ENCODE measurements around the gene C8A. TPM values are rescaled to one million over a fixed set of nuclear protein-coding genes. Genes with fewer than 3 reads are reported as not detected.

C8A gene
- total RNA-seq: under 1 TPM in 1 of 6 donors, not detected in 5; 0.09 TPM

GRCh38 chr1:56854521-56855099 is at the start of gene C8A:
C8A (plus strand) TSS chr1:56854797; CDS start chr1:56854902, 105 bp downstream.
- no peak for DNase-seq
- no peaks in the 10 kb centered on the region for H3K4me1 ChIP-seq
- no peaks in the 10 kb centered on the region for H3K27me3 ChIP-seq
- TF ChIP-seq POLR2AphosphoS5 (IDR thresholded peaks at IDR 0.05) (no peak), CTCF (IDR thresholded peaks at IDR 0.05) (no peak), POLR2A (IDR thresholded peaks at IDR 0.05) (no peak), EP300 (IDR thresholded peaks at IDR 0.05) (no peak)
- no peaks in the 10 kb centered on the region for H3K36me3 ChIP-seq
- H3K9me3 ChIP-seq: no peaks in the 10 kb centered on the region
- no peak within 1 kb of the TSS for H3K27ac ChIP-seq
- 74 to 76% methylated on average over 3 of the region's 3 CpGs for WGBS, 2 donors
- ATAC-seq (ENCODE audit: low FRiP score in 2 of 2): no peak
- H3K4me3 ChIP-seq: no peak within 1 kb of the TSS

- no peak overlapping the region for H3K27ac ChIP-seq
- no peak overlapping the region for H3K4me3 ChIP-seq
- no peak for TF ChIP-seq POLR2A (IDR thresholded peaks at IDR 0.05)
- no peak for TF ChIP-seq POLR2AphosphoS5 (IDR thresholded peaks at IDR 0.05)
- TF ChIP-seq CTCF (IDR thresholded peaks at IDR 0.05): no peak
- no peak for TF ChIP-seq EP300 (IDR thresholded peaks at IDR 0.05)
- H3K36me3 ChIP-seq: no peaks in the 10 kb centered on the region
- H3K9me3 ChIP-seq: no peaks in the 10 kb centered on the region
- no peaks in the 10 kb centered on the region for H3K27me3 ChIP-seq
- DNase-seq (no peak), ATAC-seq (ENCODE audit: low FRiP score in 2 of 2) (no peak)
- H3K4me1 ChIP-seq: no peaks in the 10 kb centered on the region
- WGBS, 2 donors: 59 to 65% methylated on average over 3 of the region's 3 CpGs
Observed at GRCh38 chr1:56806804-56807203, 47.8 kb upstream of the C8A start.

- no peaks in the 10 kb centered on the region for H3K27me3 ChIP-seq
- no peaks in the 10 kb centered on the region for H3K9me3 ChIP-seq
- TF ChIP-seq EP300 (IDR thresholded peaks at IDR 0.05) (no peak), POLR2A (IDR thresholded peaks at IDR 0.05) (no peak), POLR2AphosphoS5 (IDR thresholded peaks at IDR 0.05) (no peak), CTCF (IDR thresholded peaks at IDR 0.05) (no peak)
- 68 to 86% methylated on average over 1 of the region's 1 CpG for WGBS, 2 donors
- no peak for ATAC-seq (ENCODE audit: low FRiP score in 2 of 2)
- no peak overlapping the region for H3K4me3 ChIP-seq
- no peaks in the 10 kb centered on the region for H3K36me3 ChIP-seq
- no peak overlapping the region for H3K27ac ChIP-seq
- no peaks in the 10 kb centered on the region for H3K4me1 ChIP-seq
- DNase-seq: no peak
Observed at GRCh38 chr1:56808410-56808809, 46.2 kb upstream of the C8A start.

- Histone ChIP-seq H3K9me3 (no peaks in the 10 kb centered on the region), H3K27ac (no peak overlapping the region), H3K27me3 (no peaks in the 10 kb centered on the region), H3K36me3 (no peaks in the 10 kb centered on the region), H3K4me1 (no peaks in the 10 kb centered on the region), H3K4me3 (no peak overlapping the region)
- DNase-seq (no peak), ATAC-seq (ENCODE audit: low FRiP score in 2 of 2) (peak in 1 of 2 donors; percentile 14)
- WGBS, 2 donors: 43 to 44% methylated on average over 2 of the region's 2 CpGs
- TF ChIP-seq EP300 (IDR thresholded peaks at IDR 0.05): no peak
- TF ChIP-seq POLR2A (IDR thresholded peaks at IDR 0.05): no peak
- no peak for TF ChIP-seq POLR2AphosphoS5 (IDR thresholded peaks at IDR 0.05)
- no peak for TF ChIP-seq CTCF (IDR thresholded peaks at IDR 0.05)
Observed at GRCh38 chr1:56811331-56811730, 43.3 kb upstream of the C8A start.

- H3K4me3 ChIP-seq: no peak overlapping the region
- no peak for ATAC-seq (ENCODE audit: low FRiP score in 2 of 2)
- 88 to 93% methylated on average over 2 of the region's 2 CpGs for WGBS, 2 donors
Observed at GRCh38 chr1:56814205-56814604, 40.4 kb upstream of the C8A start.

More at GRCh38 chr1:56814205-56814604, 40.4 kb upstream of the C8A start:
- no peaks in the 10 kb centered on the region for H3K36me3 ChIP-seq
- H3K27me3 ChIP-seq: no peaks in the 10 kb centered on the region
- H3K9me3 ChIP-seq: no peaks in the 10 kb centered on the region
- no peak overlapping the region for H3K27ac ChIP-seq
- no peak for TF ChIP-seq EP300 (IDR thresholded peaks at IDR 0.05)
- TF ChIP-seq POLR2AphosphoS5 (IDR thresholded peaks at IDR 0.05): no peak
- H3K4me1 ChIP-seq: no peaks in the 10 kb centered on the region
- no peak for DNase-seq
